ENCODE results near the gene ASPHD1.
A peak's percentile ranks its signal among the peaks of the same experiment; 100 is the strongest.
"Not testable (repeated sequence)": the region's sequence is repeated elsewhere in the genome, so short reads cannot be mapped to it uniquely, and the experiment has no call there.

ASPHD1 gene

GRCh38 chr16:29927070-29927905 is 27.0 kb downstream of the ASPHD1 start:
- no peak for DNase-seq

DNA sequence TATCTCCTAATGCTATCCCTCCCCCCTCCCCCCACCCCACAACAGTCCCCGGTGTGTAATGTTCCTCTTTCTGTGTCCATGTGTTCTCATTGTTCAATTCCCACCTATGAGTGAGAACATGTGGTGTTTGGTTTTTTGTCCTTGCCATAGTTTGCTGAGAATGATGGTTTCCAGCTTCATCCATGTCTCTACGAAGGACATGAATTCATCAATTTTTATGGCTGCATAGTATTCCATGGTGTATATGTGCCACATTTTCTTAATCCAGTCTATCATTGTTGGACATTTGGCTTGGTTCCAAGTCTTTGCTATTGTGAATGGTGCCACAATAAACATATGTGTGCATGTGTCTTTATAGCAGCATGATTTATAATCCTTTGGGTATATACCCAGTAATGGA is 31.5 kb downstream of the ASPHD1 start:
- H3K4me3 ChIP-seq (ENCODE audit: insufficient read depth, low read depth, low read length, poor library complexity, severe bottlenecking); DNase-seq; H3K4me1 ChIP-seq (ENCODE audit: control insufficient read depth, insufficient read depth, low read length, poor library complexity, severe bottlenecking): not testable (repeated sequence)

More at GRCh38 chr16:29927070-29927905, 27.0 kb downstream of the ASPHD1 start:
- Histone ChIP-seq H3K36me3 (ENCODE audit: control insufficient read depth, insufficient read depth, low read length) (peaks cover 10% of the 10 kb centered on the region), H3K9me3 (ENCODE audit: control insufficient read depth, low read length) (no peaks in the 10 kb centered on the region), H3K4me3 (ENCODE audit: insufficient read depth, low read depth, low read length, poor library complexity, severe bottlenecking) (peak overlapping the region; percentile 89), H3K27ac (ENCODE audit: insufficient read depth, low read length, poor library complexity, severe bottlenecking) (no peak overlapping the region), H3K4me1 (ENCODE audit: control insufficient read depth, insufficient read depth, low read length, poor library complexity, severe bottlenecking) (peaks cover 7% of the 10 kb centered on the region), H3K27me3 (replicated peaks; ENCODE audit: control insufficient read depth, insufficient read depth, low read length, poor library complexity, severe bottlenecking) (no peaks in the 10 kb centered on the region)

DNA sequence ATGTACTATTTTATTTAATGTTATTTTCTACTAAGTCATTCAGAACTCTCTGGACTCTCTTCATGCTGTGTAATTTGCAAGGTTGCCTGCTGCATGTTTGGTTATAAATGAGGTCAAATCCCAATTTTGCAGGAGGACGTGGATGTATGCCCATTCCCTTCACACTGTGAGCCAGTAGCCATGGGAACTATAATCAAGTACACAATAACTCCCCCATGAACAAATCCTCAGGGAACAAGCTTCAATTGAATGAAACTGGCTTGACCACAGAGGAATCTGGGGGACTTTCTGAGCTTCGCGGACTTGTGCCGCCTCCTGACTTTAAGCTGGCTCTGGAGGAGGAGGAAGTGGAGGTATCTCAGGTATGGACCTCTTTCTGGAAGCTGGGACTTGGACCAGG is 40.4 kb downstream of the ASPHD1 start:
- Histone ChIP-seq H3K4me1 (ENCODE audit: control insufficient read depth, insufficient read depth, low read length, poor library complexity, severe bottlenecking) (no peaks in the 10 kb centered on the region), H3K9me3 (ENCODE audit: control insufficient read depth, low read length) (no peaks in the 10 kb centered on the region), H3K27ac (ENCODE audit: insufficient read depth, low read length, poor library complexity, severe bottlenecking) (no peak overlapping the region), H3K36me3 (ENCODE audit: control insufficient read depth, insufficient read depth, low read length) (no peaks in the 10 kb centered on the region), H3K27me3 (replicated peaks; ENCODE audit: control insufficient read depth, insufficient read depth, low read length, poor library complexity, severe bottlenecking) (no peaks in the 10 kb centered on the region), H3K4me3 (ENCODE audit: insufficient read depth, low read depth, low read length, poor library complexity, severe bottlenecking) (no peak overlapping the region)
- DNase-seq, result no peak

More for the DNA sequence above, 31.5 kb downstream of the ASPHD1 start:
- H3K9me3 ChIP-seq (ENCODE audit: control insufficient read depth, low read length); H3K27ac ChIP-seq (ENCODE audit: insufficient read depth, low read length, poor library complexity, severe bottlenecking); H3K27me3 ChIP-seq (replicated peaks; ENCODE audit: control insufficient read depth, insufficient read depth, low read length, poor library complexity, severe bottlenecking); H3K36me3 ChIP-seq (ENCODE audit: control insufficient read depth, insufficient read depth, low read length): not testable (repeated sequence)

DNA sequence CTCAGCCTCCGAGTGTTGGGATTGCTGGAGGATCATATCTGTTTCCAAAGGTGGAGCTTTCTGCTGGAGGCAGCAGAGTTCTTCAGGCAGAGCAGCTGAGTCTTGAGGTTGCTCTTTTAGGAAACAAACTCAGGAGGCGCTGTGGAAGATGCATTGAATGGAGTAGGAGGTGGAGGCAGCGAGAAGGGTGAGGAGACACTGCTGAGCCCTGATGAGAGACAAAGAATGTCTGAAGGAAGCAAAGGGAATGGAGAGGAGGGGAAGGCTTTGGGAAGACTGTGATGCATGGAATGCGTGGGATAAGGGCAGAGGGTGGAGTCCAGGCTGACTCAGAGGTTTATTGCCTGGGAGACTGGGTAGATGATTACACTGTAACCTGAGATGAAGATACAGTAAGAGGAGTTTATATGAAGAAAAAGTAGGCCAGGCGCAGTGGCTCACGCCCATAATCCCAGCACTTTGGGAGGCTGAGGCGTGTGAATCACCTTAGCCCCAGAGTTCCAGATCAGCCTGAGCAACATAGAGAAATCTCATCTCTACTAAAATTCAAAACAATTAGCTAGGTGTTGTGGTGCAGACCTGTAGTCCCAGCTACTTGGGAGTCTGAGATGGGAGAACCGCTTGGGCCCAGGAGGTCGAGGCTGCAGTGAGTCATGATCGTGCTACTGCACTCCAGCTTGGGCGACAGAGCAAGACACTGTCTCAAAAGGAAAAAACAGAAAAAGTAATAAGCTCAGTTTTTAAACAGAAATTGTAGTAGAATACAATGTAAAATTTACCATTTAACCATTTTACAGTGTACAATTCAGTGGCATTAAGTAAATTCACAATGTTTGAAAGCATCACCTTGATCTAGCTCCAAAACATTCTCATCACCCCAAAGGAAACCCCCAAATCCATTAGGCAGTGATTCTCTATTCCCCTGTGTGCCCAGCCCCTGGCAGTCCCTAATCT is 43.8 kb downstream of the ASPHD1 start:
- Histone ChIP-seq H3K4me1 (ENCODE audit: control insufficient read depth, insufficient read depth, low read length, poor library complexity, severe bottlenecking) (no peaks in the 10 kb centered on the region), H3K27me3 (replicated peaks; ENCODE audit: control insufficient read depth, insufficient read depth, low read length, poor library complexity, severe bottlenecking) (no peaks in the 10 kb centered on the region), H3K4me3 (ENCODE audit: insufficient read depth, low read depth, low read length, poor library complexity, severe bottlenecking) (no peak overlapping the region), H3K9me3 (ENCODE audit: control insufficient read depth, low read length) (no peaks in the 10 kb centered on the region), H3K27ac (ENCODE audit: insufficient read depth, low read length, poor library complexity, severe bottlenecking) (no peak overlapping the region), H3K36me3 (ENCODE audit: control insufficient read depth, insufficient read depth, low read length) (no peaks in the 10 kb centered on the region)
- no peak for DNase-seq

- Histone ChIP-seq H3K9me3 (ENCODE audit: control insufficient read depth, low read length) (no peaks in the 10 kb centered on the region), H3K4me1 (ENCODE audit: control insufficient read depth, insufficient read depth, low read length, poor library complexity, severe bottlenecking) (no peaks in the 10 kb centered on the region), H3K27me3 (replicated peaks; ENCODE audit: control insufficient read depth, insufficient read depth, low read length, poor library complexity, severe bottlenecking) (no peaks in the 10 kb centered on the region), H3K36me3 (ENCODE audit: control insufficient read depth, insufficient read depth, low read length) (no peaks in the 10 kb centered on the region), H3K4me3 (ENCODE audit: insufficient read depth, low read depth, low read length, poor library complexity, severe bottlenecking) (no peak overlapping the region), H3K27ac (ENCODE audit: insufficient read depth, low read length, poor library complexity, severe bottlenecking) (no peak overlapping the region)
- DNase-seq, result no peak
These were observed 47.6 kb downstream of the ASPHD1 start for GRCh38 chr16:29947897-29948296.

GRCh38 chr16:29950806-29951461 is 50.6 kb downstream of the ASPHD1 start:
- no peak for DNase-seq
- H3K4me1 ChIP-seq (ENCODE audit: control insufficient read depth, insufficient read depth, low read length, poor library complexity, severe bottlenecking), result no peaks in the 10 kb centered on the region
- H3K36me3 ChIP-seq (ENCODE audit: control insufficient read depth, insufficient read depth, low read length), result no peaks in the 10 kb centered on the region
- H3K9me3 ChIP-seq (ENCODE audit: control insufficient read depth, low read length), result no peaks in the 10 kb centered on the region
- no peak overlapping the region for H3K4me3 ChIP-seq (ENCODE audit: insufficient read depth, low read depth, low read length, poor library complexity, severe bottlenecking)
- H3K27me3 ChIP-seq (replicated peaks; ENCODE audit: control insufficient read depth, insufficient read depth, low read length, poor library complexity, severe bottlenecking), result no peaks in the 10 kb centered on the region
- no peak overlapping the region for H3K27ac ChIP-seq (ENCODE audit: insufficient read depth, low read length, poor library complexity, severe bottlenecking)

DNA sequence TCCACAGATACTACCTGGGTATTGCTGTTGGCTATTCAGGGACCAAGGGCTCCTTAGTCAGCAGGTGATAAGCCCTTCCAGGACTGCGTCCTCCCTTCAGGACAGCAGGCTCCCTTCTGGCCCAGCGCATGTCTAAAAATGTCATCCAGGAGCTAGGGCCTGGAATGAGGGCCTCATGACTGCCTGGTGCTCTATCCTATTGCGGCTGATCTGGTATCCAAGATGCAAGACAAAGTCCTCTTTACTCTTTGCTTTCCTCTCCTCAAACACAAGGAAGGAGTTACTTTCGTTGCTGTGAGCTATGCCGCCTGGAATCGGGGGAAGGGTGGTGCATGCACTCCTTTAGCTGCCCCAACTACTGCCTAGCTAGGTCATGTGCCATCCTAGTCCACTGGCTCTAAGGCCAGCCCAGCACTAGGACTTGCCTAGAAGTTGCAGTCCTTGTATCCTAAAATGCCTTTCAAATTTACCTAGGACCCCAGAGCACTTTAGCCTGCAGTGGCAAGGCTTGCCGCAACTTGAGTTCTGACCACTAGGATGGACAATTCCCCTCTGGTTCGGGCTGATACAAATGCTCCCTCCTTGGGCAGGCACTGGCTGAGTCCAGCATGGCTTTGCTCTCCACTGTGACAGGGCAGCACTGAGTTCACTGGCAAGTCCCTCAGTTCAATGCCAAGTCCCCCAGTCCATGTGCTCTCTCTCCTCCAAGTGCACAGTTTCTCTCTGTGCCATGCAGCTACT is 51.5 kb downstream of the ASPHD1 start:
- Histone ChIP-seq H3K4me3 (ENCODE audit: insufficient read depth, low read depth, low read length, poor library complexity, severe bottlenecking) (no peak overlapping the region), H3K36me3 (ENCODE audit: control insufficient read depth, insufficient read depth, low read length) (no peaks in the 10 kb centered on the region), H3K27ac (ENCODE audit: insufficient read depth, low read length, poor library complexity, severe bottlenecking) (no peak overlapping the region), H3K27me3 (replicated peaks; ENCODE audit: control insufficient read depth, insufficient read depth, low read length, poor library complexity, severe bottlenecking) (no peaks in the 10 kb centered on the region), H3K9me3 (ENCODE audit: control insufficient read depth, low read length) (no peaks in the 10 kb centered on the region), H3K4me1 (ENCODE audit: control insufficient read depth, insufficient read depth, low read length, poor library complexity, severe bottlenecking) (no peaks in the 10 kb centered on the region)
- DNase-seq, result no peak

All from effector memory CD4-positive, alpha-beta T cell (primary cell).